H7 (cell line): ENCODE results near the gene ZNF853. TPM values are rescaled to one million over a fixed set of nuclear protein-coding genes. Genes with fewer than 3 reads are reported as not detected.
"Not testable (repeated sequence)": the region's sequence is repeated elsewhere in the genome, so short reads cannot be mapped to it uniquely, and the experiment has no call there.

Experiments
- DNase-seq: peaks from one replicate; pipeline ENCODE4 v3.0.0; 2012
- H3K27me3 ChIP-seq: 2 replicates; pipeline ENCODE4 v1.6.0; 2011; ENCODE audit warnings: mild to moderate bottlenecking, low read length; ENCODE audit not compliant: control insufficient read depth, insufficient read depth
- H3K36me3 ChIP-seq: replicated peaks from 2 replicates; pipeline ENCODE4 v1.5.1; 2011; ENCODE audit warnings: low read length; ENCODE audit not compliant: control insufficient read depth, insufficient read depth
- H3K4me3 ChIP-seq: 2 replicates; pipeline ENCODE4 v1.5.1; 2011; ENCODE audit warnings: low read depth, mild to moderate bottlenecking, control low read depth, low read length, moderate library complexity; ENCODE audit not compliant: insufficient read depth
- total RNA-seq: library from RNA; depleted of rRNA; stranded (reverse); fragments of >200 nt; shearing (Covaris generic); gene quantifications from 2 replicates; pipeline ENCODE4 v1.2.3, GENCODE V29; 2014; rRNA removed

Gene ZNF853
- total RNA-seq = 6.4 and 6.5 TPM in 2 replicates

DNA sequence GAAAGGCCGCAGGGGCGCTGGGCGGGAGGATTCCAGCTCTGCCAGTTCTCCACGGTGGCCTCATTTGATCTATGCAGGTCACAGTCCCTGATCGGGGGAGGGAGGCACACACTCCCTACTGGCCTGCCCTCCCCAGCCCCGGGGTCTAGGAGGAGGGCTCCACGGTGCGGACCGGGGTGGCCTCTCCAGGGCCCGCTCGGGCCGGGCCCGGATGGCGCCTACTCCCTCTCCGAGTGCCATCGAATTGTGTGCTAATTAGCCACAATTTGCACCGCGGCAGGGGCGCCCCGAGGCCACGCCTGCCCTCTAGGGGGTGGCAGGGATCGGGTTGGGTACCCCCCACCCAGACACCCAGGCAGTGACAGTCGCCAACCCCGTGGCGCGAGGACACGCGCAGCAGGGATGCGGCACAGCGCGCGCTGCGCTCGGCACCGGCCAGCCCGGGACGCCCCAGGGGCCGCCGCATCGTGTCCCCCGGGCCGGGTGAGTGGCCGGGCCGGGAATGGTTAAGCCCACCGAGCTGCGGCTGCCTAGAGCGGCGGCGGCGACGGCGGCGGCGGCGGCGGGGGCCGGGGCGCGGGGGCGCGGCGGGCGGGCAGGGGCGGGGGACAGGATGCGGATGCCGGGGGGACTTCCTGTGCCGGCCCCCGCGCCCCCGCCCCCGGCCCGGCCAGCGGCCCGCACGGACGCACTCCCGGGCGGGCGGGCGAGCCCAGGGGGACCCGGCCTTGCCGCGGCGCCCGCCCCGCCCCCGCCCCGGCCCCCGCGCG lies at the start of gene ZNF853:
Gene ZNF853 (plus strand): TSS at position 658 of the 770 bp plus-strand sequence. CDS start 565 bp downstream, outside the sequence.
- H3K4me3 ChIP-seq = peak within 1 kb of the TSS; percentile 70
- H3K27me3 ChIP-seq = no peaks in the 10 kb centered on the region
- DNase-seq = peak; percentile 94
- H3K36me3 ChIP-seq = peaks cover 2% of the 10 kb centered on the region; the same call in 1 of the 2 replicates

DNA sequence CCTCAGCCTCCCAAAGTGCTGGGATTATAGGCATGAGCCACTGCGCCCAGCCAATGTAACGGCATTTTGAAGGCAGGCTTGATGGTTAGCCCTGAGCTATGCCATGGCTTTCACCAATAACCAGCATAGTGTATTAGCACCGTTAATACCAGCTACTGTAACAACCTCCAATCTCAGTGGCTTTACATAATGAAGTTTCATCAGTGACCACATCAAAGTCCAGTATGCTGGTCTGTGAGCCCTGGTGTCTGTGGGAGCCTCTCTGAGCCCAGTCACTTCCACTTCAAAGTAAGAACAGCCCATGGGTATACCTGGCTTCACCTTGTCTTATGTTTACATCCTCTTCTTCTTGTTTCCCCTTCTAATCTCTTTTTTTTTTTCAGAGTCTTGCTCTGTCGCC lies 49.8 kb upstream of the ZNF853 start:
- Histone ChIP-seq H3K36me3 (no peaks in the 10 kb centered on the region), H3K27me3 (no peaks in the 10 kb centered on the region), H3K4me3 (no peak overlapping the region)
- DNase-seq = no peak

DNA sequence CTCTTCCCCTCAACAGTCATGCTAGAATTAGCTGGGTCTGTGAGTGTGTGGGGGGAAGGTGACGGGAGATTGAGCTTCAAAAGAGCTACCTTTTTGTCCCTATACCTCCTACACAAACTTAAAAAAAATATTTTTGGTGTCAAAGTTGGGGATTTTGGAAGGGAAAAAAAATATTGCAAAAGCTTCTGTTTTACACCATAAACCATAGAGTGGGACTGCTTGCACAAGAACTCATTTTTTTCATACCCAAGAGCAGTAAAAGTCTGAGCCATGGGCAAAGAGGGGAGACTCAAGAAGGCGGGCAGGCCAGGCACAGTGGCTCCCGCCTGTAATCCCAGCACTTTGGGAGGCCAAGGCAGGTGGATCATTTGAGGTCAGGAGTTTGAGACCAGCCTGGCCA lies 47.5 kb upstream of the ZNF853 start:
- Histone ChIP-seq H3K36me3 (no peaks in the 10 kb centered on the region), H3K27me3 (no peaks in the 10 kb centered on the region), H3K4me3 (no peak overlapping the region)
- DNase-seq = no peak

DNA sequence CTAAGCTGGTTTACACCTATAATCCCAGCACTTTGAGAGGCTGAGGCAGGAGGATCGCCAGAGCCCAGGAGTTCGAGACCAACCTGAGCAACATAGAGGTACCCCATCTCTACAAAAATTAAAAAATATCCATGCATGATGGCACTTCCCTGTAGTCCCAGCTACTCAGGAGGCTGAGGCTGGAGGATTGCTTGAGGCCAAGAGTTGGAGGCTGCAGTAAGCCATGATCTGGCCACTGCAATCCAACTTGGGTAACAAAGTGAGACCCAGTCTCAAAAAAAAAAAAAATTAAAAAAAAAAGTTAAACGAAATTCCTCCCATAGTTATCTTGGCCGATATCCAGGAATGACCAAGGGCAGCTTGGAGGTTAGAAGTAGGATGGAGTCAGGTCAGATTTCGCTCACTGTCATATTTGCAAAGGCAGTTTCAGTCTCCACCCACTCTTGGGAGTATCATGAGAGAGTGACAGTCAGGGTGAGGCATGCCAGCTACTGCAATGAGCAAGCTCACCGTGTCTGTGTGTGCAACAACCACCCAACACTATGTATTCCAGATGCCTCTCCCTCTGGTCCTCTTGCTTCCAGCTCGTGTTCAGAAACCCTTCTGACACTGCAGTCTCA lies 44.1 kb upstream of the ZNF853 start:
- Histone ChIP-seq H3K27me3 (no peaks in the 10 kb centered on the region), H3K36me3 (no peaks in the 10 kb centered on the region), H3K4me3 (no peak overlapping the region)
- no peak for DNase-seq

DNA sequence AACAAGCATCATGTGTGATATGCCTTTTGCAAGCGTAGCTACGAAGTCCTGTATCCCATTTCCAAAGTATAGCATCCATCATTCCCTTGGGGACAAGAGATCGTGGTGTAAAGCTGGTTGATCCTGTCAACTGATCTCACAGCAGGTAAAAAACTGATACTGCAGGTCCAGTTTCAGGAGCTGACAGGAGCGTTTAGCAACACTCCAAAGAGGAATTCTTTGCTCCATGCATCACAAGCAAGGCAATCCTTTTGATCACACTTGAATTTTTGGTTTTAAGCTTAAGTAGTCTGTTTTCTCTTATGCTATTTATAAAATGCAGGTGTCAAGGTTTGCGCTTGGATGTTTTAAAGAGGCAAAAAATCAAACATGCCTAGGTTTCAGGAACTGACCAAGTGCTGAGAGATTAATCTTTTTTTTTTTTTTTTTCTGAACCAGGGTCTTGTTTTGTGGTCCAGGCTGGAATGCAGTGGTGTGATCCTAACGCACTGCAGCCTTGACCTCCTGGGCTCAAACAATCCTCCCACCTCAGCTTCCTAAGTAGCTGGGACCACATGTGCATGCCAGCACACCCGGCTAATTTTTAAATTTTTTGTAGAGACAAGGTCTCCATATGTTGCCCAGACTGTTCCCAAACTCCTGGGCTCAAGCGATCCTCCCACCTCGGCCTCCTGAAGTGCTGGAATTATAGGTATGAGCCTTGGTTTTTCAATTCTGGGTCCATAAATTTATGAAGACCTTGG lies 40.0 kb upstream of the ZNF853 start:
- DNase-seq = no peak
- no peak overlapping the region for H3K4me3 ChIP-seq
- no peaks in the 10 kb centered on the region for H3K27me3 ChIP-seq
- H3K36me3 ChIP-seq = peaks cover 2% of the 10 kb centered on the region

DNA sequence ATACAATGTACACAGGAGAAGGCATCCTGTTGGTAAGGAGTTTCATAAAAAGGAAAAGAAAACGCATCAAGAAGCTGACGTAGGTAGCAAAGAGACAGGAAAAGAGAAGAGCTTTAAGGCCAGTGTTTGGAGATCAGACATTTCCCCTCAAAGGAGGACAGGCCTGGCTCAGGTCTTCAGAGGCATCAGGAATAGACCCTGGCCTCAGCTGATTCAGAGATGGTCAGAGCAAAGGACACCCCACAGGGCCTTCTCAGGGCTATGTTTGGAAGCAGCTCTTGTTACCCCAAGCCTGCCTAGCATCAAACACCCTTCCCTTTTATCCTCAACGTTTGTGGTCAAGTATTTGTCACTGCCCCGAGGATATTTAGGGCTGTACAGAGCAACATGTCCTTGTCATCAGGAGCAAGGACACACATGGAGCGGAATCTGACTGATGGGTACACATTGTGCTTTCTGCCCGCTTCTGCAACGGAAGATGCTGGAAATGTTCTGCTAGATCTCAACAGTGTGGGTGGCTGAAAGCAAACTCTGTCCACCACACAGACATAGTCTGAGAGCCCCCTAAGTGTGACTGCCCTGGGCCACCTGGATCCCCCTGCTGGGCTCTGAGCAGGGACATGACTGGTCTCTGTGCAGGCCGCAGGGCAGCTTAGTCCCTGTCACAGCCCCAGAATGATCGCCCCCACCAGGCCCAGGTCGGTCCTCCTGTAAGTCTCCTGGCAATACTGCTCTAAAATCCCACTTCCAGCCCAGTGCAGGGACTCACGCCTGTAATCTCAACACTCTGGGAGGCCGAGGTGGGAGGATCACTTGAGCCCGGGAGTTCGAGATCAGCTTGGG lies 39.2 kb upstream of the ZNF853 start:
- H3K4me3 ChIP-seq = peak overlapping the region; percentile 28; the same call in 1 of the 2 replicates

DNA sequence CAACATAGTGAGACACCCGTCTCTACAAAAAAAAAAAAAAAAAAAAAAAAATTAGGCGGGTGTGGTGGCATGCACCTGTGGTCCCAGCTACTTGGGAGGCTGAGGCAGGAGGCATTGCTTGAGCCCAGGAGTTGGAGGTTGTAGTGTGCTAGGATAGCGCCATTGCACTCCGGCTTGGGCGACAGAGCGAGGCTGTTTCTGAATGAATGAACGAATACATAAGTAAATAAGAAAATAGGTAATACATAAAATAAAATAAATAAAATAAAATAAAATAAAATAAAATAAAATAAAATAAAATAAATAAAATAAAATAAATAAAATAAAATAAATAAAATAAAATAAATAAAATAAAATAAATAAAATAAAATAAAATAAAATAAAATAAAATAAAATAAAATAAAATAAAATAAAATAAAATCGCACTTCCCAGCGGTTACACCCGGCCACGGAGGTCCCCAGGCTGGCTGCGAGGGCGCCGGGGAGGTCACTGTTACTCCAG lies 38.5 kb upstream of the ZNF853 start:
- peaks cover 11% of the 10 kb centered on the region for H3K36me3 ChIP-seq
- not testable (repeated sequence) for H3K27me3 ChIP-seq

More for the DNA sequence above, 39.2 kb upstream of the ZNF853 start:
- Histone ChIP-seq H3K27me3 (no peaks in the 10 kb centered on the region), H3K36me3 (peaks cover 8% of the 10 kb centered on the region)
- peak; percentile 60 for DNase-seq

DNA sequence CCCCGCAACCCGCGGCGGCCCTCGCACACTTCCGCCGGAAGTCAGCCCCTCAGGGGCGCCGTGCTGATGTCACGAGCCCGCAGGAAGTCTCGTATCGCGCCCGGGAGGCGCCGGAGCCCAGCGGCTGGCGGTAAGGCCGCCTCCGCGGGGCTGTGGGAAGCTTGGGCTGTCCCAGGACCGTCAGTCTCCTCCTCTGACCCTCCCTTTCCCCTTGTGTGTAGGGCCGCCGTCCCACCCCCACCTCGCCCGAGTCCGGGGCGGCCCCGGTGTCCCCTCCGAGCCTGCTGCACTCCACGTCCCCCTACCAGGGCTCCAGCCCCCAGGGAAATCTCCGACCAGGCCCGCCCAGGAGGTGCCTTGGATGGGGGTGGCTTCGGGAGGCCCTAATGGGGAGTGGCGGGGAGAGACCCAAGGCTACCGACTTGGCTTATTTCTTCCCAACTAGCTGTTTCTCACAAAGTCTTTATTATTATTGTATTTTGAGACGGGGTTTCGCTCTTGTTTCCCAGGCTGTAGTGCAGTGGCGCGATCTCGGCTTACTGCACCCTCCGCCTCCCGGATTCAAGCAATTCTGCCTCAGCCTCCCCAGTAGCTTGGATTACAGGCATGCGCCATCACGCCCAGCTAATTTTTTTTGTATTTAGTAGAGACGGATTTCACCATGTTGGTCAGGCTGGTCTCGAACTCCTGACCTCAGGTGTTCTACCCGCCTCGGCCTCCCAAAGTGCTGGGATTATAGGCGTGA lies 37.9 kb upstream of the ZNF853 start, which contains the start of gene ZDHHC4:
Gene ZDHHC4 (plus strand): TSS at position 86 of the 745 bp plus-strand sequence. CDS start 3,108 bp downstream, outside the sequence.
- no peaks in the 10 kb centered on the region for H3K27me3 ChIP-seq
- DNase-seq = peak; percentile 96
- peaks cover 13% of the 10 kb centered on the region for H3K36me3 ChIP-seq
- H3K4me3 ChIP-seq = peak within 1 kb of the TSS; percentile 76

More for the DNA sequence above, 38.5 kb upstream of the ZNF853 start:
- peak overlapping the region; percentile 76 for H3K4me3 ChIP-seq
- not testable (repeated sequence) for DNase-seq

DNA sequence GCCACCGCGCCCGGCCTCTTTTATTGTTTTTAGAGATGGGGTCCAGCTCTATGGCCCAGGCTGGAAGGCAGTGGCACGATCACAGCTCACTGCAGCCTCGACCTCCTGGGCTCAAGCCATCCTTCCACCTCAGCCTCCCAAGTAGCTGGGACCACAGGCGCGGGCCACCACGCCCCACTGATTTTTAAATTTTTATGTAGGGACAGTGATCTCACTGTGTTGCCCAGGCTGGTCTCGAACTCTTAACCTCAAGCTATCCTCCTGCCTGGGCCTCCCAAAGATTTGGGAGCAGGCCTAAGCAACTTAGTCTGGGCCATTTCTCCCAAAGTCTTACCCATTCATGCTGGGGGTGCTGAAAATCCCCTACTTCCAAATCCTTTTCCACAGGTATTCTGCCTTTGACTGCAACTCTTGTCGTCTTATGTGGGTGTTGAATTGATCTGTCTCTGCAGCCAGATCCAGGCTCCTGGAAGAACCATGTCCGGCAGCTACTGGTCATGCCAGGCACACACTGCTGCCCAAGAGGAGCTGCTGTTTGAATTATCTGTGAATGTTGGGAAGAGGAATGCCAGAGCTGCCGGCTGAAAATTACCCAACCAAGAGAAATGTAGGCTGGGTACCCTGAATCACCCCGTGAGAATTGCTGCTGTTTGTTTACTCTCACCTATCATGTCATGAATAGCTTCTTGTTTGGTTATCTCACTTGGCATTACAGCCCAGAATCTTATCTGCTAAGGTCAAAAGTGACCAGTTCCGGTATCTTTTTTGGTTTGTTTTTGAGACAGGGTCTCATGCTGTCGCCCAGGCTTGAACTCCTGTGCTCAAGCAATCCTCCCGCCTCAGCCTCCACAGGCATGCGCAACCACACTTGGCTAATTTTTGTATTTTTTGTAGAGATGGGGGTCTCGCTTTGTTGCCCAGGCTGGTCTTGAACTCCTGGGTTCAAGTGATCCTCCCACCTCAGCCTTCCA lies 37.0 kb upstream of the ZNF853 start:
- DNase-seq = no peak
- H3K27me3 ChIP-seq = no peaks in the 10 kb centered on the region
- H3K36me3 ChIP-seq = peaks cover 16% of the 10 kb centered on the region
- no peak overlapping the region for H3K4me3 ChIP-seq

DNA sequence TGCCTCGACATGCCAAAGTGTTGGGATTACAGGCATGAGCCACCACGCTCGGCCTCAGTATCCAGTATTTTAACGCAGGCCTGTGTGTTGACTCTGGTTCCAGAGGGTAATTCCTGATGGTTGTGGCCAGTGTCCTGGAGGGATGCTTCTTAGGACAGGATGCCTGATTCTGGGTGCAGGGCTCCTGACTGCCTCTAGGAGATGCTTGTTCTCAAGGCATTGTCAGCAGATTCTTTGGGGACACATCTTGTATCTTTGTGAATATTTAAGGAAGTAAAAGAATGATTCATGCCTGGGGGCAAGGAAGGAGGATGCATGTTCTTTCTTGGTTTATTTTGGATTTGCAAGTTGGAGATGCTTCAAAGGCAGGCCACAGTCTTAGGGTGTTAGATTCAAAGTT lies 36.0 kb upstream of the ZNF853 start:
- Histone ChIP-seq H3K27me3 (no peaks in the 10 kb centered on the region), H3K4me3 (no peak overlapping the region), H3K36me3 (peaks cover 18% of the 10 kb centered on the region)
- peak; percentile 59 for DNase-seq

DNA sequence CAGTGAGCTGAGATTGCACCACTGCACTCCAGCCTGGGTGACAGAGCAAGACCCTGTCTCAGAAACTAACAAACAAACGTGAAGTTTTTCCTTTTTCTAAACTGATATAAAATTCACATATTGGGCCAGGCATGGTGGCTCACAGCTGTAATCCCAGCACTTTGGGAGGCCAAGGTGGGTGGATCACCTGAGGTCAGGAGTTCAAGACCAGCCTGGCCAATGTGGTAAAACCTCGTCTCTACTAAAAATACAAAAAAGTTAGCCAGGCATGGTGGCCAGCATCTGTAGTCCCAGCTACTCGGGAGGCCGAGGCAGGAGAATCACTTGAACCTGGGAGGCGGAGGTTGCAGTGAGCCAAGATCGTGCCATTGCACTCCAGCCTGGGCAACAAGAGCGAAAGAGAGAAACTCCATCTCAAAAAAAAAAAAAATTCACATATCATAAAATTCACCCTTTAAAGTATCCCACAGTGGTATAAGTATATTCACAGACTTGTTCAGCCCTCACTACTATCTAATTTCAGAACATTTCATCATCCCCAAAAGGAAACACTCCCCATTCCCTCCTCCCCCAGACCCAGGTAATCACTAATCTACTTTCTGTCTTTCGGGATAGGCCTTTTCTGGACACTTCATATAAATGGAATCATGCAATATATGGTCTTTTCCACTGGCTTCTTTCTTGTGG lies 29.5 kb upstream of the ZNF853 start:
- not testable (repeated sequence) for DNase-seq, H3K4me3 ChIP-seq, H3K27me3 ChIP-seq
- H3K36me3 ChIP-seq = peaks cover 27% of the 10 kb centered on the region

DNA sequence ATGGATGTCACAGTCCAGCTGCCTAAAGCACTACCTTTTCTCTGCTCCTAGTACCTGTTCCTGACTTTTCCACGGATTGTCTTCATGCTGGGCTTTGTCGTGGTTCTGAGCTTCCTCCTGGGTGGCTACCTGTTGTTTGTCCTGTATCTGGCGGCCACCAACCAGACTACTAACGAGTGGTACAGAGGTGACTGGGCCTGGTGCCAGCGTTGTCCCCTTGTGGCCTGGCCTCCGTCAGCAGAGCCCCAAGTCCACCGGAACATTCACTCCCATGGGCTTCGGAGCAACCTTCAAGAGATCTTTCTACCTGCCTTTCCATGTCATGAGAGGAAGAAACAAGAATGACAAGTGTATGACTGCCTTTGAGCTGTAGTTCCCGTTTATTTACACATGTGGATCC lies 26.8 kb upstream of the ZNF853 start:
- no peak for DNase-seq
- Histone ChIP-seq H3K36me3 (peaks cover 15% of the 10 kb centered on the region), H3K4me3 (no peak overlapping the region), H3K27me3 (no peaks in the 10 kb centered on the region)
